ENCODE measurements around the gene ARFGAP1. TPM values are rescaled to one million over a fixed set of nuclear protein-coding genes. Genes with fewer than 3 reads are reported as not detected.

Gene ARFGAP1
- polyA plus RNA-seq, 1 experiment, result 76.5 TPM

GRCh38 chr20:63295018-63295417, 22.4 kb downstream of the ARFGAP1 start:
- Histone ChIP-seq H3K27me3 (ENCODE audit: control insufficient read depth, insufficient read depth, low read length) (peaks cover 14% of the 10 kb centered on the region), H3K4me3 (ENCODE audit: low read depth, low read length) (no peak overlapping the region), H3K36me3 (ENCODE audit: control insufficient read depth, insufficient read depth, low read length) (no peaks in the 10 kb centered on the region)
- TF ChIP-seq CTCF (IDR thresholded peaks at IDR 0.05; ENCODE audit: insufficient read depth, low read depth, low read length), result no peak
- DNase-seq (ENCODE audit: low read depth), result no peak
- ChIA-PET CTCF (interaction anchor here (1.3 to 7.5 kb wide), 3 partner anchors 14 to 72 kb away, joined by 3 to 68 read pairs (median 10); no protein-coding TSS in a partner anchor), POLR2A (no interaction called here)

- POLR2A ChIA-PET, result no interaction called here
- no peak overlapping the region for H3K4me3 ChIP-seq (ENCODE audit: low read depth, low read length)
- CTCF ChIA-PET, result interaction anchor here (1.0 to 7.5 kb wide), 3 partner anchors 14 to 112 kb away, joined by 3 to 68 read pairs (median 10); no protein-coding TSS in a partner anchor
- TF ChIP-seq CTCF (IDR thresholded peaks at IDR 0.05; ENCODE audit: insufficient read depth, low read depth, low read length), result no peak
- no peaks in the 10 kb centered on the region for H3K36me3 ChIP-seq (ENCODE audit: control insufficient read depth, insufficient read depth, low read length)
- peaks cover 14% of the 10 kb centered on the region for H3K27me3 ChIP-seq (ENCODE audit: control insufficient read depth, insufficient read depth, low read length)
- DNase-seq (ENCODE audit: low read depth), result no peak
These were observed 22.8 kb downstream of the ARFGAP1 start for GRCh38 chr20:63295422-63295821.

- H3K27me3 ChIP-seq (ENCODE audit: control insufficient read depth, insufficient read depth, low read length), result peaks cover 14% of the 10 kb centered on the region
- H3K36me3 ChIP-seq (ENCODE audit: control insufficient read depth, insufficient read depth, low read length), result no peaks in the 10 kb centered on the region
- TF ChIP-seq CTCF (IDR thresholded peaks at IDR 0.05; ENCODE audit: insufficient read depth, low read depth, low read length), result no peak
- ChIA-PET CTCF (interaction anchor here (1.0 to 7.5 kb wide), 3 partner anchors 14 to 112 kb away, joined by 3 to 68 read pairs (median 10); no protein-coding TSS in a partner anchor), POLR2A (no interaction called here)
- DNase-seq (ENCODE audit: low read depth), result no peak
- H3K4me3 ChIP-seq (ENCODE audit: low read depth, low read length), result no peak overlapping the region
These were observed 23.2 kb downstream of the ARFGAP1 start for GRCh38 chr20:63295846-63296245.

- H3K36me3 ChIP-seq (ENCODE audit: control insufficient read depth, insufficient read depth, low read length), result no peaks in the 10 kb centered on the region
- H3K4me3 ChIP-seq (ENCODE audit: low read depth, low read length), result no peak overlapping the region
- H3K27me3 ChIP-seq (ENCODE audit: control insufficient read depth, insufficient read depth, low read length), result peaks cover 14% of the 10 kb centered on the region
- CTCF ChIA-PET, result interaction anchor here (1.0 to 7.5 kb wide), 4 partner anchors 8 to 113 kb away, joined by 3 to 68 read pairs (median 6); no protein-coding TSS in a partner anchor
- POLR2A ChIA-PET, result no interaction called here
- DNase-seq (ENCODE audit: low read depth), result no peak
- TF ChIP-seq CTCF (IDR thresholded peaks at IDR 0.05; ENCODE audit: insufficient read depth, low read depth, low read length), result no peak
These were observed 24.1 kb downstream of the ARFGAP1 start for GRCh38 chr20:63296531-63297299.

GRCh38 chr20:63297371-63297781, 24.8 kb downstream of the ARFGAP1 start:
- no peak for DNase-seq (ENCODE audit: low read depth)
- POLR2A ChIA-PET, result no interaction called here
- Histone ChIP-seq H3K36me3 (ENCODE audit: control insufficient read depth, insufficient read depth, low read length) (no peaks in the 10 kb centered on the region), H3K4me3 (ENCODE audit: low read depth, low read length) (no peak overlapping the region), H3K27me3 (ENCODE audit: control insufficient read depth, insufficient read depth, low read length) (peaks cover 14% of the 10 kb centered on the region)
- CTCF ChIA-PET, result interaction anchor here (1.4 to 7.5 kb wide), 2 partner anchors 9 to 12 kb away, joined by 3 to 68 read pairs; no protein-coding TSS in a partner anchor
- TF ChIP-seq CTCF (IDR thresholded peaks at IDR 0.05; ENCODE audit: insufficient read depth, low read depth, low read length), result no peak

All from BJ (cell line).